NCI-H748 treated with DMSO at 0.1 percent for 48 hours (cell line): ENCODE measurements around the gene ZGPAT.
"Not testable (repeated sequence)": the region's sequence is repeated elsewhere in the genome, so short reads cannot be mapped to it uniquely, and the experiment has no call there.

Source experiments
- DNase-seq: peaks from one replicate; lab custom pipeline; 2025; lab: John Stamatoyannopoulos, UW

ZGPAT gene, protein sequence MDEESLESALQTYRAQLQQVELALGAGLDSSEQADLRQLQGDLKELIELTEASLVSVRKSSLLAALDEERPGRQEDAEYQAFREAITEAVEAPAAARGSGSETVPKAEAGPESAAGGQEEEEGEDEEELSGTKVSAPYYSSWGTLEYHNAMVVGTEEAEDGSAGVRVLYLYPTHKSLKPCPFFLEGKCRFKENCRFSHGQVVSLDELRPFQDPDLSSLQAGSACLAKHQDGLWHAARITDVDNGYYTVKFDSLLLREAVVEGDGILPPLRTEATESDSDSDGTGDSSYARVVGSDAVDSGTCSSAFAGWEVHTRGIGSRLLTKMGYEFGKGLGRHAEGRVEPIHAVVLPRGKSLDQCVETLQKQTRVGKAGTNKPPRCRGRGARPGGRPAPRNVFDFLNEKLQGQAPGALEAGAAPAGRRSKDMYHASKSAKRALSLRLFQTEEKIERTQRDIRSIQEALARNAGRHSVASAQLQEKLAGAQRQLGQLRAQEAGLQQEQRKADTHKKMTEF

GRCh38 chr20:63707558-63708300, at the start of gene ZGPAT, which contains the start of gene ARFRP1:
Gene ZGPAT, plus strand, starts transcription at chr20:63708039. Its CDS starts 542 bp downstream, at chr20:63708581.
Gene ARFRP1, minus strand, starts transcription at chr20:63707976. Its CDS starts 885 bp downstream, at chr20:63707091.
- peak; percentile 13 for DNase-seq

DNA sequence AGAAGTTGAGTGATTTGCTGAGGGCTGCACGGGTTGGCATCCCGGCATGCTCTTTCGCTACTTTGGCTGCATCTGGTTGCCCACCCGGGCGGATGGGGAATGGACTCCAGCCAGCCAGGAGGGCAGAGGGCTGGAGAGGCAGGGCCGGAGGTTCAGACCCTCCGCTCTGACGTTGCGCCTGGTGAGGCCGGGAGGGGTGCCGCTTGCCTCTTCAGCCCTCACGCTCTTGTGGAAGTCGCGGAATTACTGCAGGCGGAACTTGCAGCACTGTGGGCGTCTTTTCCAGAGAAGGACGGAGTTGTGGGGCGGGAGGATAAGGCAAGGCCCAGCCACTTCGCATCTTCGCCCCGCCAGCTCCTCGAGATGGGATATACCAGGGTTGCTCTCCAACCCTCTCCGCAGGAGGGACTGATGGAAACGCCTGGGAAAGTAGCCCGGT, 49.1 kb upstream of the ZGPAT start:
- DNase-seq: no peak

DNA sequence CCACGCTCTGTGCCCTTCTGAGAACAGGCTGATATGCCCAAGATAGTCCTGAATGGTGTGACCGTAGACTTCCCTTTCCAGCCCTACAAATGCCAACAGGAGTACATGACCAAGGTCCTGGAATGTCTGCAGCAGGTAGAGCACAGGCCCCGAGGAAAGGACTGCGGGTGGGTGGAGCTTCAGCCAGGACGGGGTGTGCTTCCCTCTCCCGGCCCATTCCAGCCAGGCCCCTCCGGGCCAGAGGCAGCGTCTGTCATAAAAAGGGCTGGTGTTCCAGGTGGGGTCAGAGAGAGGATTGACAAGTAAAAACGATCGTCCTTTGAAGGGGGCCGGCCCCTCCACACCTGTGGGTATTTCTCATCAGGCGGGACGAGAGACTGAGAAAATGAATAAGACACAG, 48.5 kb upstream of the ZGPAT start:
- no peak for DNase-seq

DNA sequence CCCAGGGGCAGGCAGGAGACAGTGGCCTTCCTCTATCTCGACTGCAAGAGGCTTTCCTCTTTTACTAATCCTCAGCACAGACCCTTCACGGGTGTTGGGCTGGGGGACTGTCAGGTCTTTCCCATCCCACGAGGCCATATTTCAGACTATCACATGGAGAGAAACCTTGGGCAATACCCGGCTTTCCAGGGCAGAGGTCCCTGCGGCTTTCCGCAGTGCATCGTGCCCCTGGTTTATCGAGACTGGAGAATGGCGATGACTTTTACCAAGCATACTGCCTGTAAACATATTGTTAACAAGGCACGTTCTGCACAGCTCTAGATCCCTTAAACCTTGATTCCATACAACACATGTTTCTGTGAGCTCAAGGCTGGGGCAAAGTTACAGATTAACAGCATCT, 47.7 kb upstream of the ZGPAT start:
- DNase-seq: not testable (repeated sequence)

GRCh38 chr20:63660622-63661021, 47.2 kb upstream of the ZGPAT start:
- no peak for DNase-seq

DNA sequence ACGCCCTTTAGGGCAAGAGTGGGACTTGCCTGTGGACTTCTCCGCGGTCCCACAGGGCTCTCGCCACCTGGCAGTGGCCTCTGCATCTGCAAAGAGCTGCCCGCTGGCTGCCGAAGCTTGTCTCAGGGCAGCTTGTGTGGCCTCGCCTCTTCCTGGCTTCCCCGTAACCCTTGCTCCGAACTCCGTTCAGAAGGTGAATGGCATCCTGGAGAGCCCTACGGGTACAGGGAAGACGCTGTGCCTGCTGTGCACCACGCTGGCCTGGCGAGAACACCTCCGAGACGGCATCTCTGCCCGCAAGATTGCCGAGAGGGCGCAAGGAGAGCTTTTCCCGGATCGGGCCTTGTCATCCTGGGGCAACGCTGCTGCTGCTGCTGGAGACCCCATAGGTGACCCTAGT, 46.7 kb upstream of the ZGPAT start:
- no peak for DNase-seq

DNA sequence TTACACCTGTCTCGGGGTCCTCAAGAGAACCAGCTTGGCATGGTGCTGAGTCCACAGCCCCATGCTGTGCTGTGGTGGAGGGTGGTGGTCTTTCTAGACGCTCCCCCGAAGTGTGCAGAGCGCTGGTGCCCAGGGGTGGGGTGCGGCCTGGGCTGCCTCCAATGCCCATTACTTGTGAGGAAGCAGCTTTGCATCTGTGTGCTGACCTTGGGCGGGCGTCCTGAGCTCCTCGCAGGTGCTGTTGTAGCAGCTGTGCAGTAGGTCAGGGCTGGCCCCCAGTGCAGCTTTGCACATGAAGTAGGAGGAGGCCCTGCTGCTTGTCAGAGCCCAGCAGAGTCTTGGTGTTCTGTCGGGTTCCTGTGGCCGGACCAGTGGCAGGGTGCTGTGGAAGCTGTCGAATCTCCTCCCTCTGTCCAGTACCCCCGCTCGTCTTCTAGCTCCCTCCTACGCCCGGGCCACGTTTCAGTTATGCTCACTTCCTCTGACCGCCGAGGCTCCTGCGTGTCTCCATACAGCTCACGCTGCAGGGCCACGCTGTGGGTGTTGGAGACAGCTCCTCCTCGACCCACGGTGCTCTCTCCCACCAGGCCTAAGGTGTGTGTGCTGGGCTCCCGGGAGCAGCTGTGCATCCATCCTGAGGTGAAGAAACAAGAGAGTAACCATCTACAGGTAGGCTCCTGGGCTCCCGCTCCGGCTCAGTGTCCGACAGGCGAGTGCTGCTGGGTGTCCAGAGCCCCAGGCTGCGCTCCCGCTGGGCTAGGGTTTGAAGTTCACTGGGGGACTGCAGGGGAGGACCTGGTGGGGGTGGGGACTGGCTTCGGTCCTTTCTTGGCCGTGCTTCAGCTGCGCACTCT, 45.7 kb upstream of the ZGPAT start:
- no peak for DNase-seq

DNA sequence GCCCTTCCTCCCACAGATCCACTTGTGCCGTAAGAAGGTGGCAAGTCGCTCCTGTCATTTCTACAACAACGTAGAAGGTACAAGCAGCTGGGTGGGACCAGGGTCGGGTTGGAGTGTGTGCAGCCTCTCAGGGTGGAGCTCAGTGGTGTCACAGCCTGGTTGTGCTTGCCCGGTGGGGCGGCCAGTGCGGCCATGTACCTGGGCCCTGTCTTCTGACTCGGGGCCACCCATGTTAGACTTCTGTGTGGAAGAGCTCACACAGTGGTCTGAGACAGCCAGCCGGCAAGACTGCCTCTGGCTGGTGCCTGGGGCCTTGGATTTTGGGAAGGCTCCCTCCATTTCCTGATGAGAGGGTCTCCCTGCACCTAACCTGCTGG, 45.0 kb upstream of the ZGPAT start:
- DNase-seq: no peak

- no peak for DNase-seq
These were observed 44.3 kb upstream of the ZGPAT start for GRCh38 chr20:63663332-63664066.

DNA sequence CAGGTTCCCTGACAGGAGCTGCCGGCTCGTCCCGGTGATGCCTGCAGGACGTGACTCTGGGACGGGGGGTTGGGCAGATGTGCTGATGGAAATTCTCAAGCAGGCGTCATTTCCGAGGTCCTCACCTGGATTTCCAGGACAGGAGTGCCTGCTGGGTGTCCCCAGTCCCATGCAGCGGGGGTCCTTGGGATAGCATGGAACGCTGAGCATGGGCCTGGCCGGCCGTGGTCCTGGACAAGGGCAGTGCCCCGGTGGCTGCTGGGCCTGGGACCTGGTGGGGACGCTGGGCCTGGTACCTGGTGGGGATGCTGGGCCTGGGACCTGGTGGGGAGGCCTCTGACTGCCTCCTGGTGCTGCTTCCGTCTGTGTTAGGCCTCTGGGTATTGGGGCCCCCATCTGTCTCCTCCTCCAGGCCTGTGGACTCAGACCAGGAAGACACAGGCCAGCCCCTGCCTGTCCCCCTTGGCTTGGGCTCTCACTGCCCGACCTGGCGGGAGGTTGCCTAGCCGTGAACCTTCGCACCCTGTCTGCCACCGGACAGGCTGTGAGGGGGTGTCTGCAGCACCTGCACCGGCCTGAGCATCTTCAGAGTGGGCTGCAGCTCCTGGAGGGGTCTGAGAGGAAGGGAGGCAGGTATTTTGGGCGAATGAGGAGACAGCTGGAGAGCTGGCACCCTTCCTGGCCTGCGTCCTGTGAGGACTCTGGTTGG, 43.5 kb upstream of the ZGPAT start:
- DNase-seq: no peak

GRCh38 chr20:63664861-63665594, 42.8 kb upstream of the ZGPAT start:
- DNase-seq: no peak

DNA sequence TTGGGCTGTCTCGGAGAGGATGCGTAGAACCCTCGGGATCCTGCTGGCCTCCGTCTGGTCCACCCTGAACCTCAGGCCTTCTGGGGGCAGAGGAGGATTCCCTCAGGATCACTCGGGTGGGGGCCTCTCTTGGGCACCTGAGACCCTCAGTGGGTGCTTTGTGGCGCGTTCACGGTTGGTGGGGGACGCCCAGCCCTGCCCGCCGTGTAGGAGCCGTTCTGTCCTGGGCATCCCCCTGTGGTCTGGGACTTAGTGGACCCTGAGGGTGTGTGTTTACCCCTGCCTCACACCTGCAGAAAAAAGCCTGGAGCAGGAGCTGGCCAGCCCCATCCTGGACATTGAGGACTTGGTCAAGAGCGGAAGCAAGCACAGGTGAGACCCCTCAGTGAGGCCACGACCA, 42.1 kb upstream of the ZGPAT start:
- DNase-seq: no peak

DNA sequence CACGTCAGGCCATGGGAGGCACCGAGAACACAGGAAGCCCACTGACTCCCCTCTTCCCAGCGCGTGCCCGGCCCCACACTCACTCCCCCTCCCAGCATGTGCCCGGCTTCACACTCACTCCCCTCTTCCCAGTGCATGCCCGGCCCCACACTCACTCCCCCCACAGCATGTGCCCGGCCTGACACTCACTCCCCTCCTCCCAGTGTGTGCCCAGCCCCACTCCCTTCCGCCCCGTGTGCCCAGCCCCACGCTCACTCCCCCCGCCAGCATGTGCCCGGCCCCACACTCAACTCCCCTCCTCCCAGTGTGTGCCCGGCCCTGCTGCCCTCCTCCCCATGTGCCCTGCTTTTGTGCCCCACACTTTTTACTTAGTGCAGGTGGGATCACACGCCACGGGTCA, 40.0 kb upstream of the ZGPAT start:
- DNase-seq: no peak

- DNase-seq: no peak
These were observed 39.5 kb upstream of the ZGPAT start for GRCh38 chr20:63668351-63668750.

DNA sequence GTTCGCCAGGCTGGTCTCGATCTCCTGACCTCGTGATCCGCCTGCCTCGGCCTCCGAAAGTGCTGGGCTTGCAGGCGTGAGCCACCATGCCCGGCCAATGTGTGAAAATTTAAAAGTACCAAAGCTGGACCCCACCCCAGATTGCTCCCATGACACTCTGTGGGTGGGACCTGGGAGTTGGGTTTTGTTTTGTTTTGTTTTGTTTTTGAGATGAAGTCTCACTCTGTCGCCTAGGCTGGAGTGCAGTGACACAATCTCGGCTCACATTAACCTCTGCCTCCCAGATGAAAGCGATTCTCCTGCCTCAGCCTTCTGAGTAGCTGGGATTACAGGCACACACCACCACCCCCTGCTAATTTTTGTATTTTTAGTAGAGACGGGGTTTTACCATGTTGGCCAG, 36.1 kb upstream of the ZGPAT start:
- not testable (repeated sequence) for DNase-seq

DNA sequence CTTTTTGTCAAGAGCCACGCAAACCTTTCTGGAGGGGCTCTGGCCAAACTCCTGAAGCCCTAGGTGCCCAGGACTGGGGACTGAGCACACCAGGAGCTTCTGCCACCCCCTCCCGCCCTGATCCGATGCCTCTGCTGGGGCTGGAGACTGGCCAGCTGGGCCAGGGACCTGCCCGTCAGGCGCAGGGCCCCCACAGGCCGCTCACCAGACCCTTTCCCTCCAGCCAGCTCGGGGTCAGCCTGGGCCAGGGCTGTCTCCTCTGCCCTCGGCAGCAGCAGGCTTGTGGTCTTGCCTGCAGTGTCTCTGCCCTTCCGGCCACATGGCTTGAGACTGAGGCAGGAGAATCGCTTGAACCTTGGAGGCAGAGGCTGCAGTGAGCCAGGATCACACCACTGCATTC, 35.2 kb upstream of the ZGPAT start:
- DNase-seq: no peak

DNA sequence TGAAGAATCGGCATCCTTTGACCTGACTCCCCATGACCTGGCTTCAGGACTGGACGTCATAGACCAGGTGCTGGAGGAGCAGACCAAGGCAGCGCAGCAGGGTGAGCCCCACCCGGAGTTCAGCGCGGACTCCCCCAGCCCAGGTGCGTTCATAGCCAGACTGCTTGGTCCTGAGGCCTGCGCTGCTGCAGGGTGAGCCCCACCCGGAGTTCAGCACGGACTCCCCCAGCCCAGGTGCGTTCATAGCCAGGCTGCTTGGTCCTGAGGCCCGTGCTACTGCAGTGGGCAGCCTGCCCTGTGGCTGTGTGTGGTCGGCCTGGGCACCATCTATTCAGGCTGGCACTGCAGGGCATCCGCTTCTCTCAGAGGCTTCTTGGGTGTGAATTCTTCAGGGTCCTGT, 33.9 kb upstream of the ZGPAT start:
- DNase-seq: no peak

- no peak for DNase-seq
These were observed 32.0 kb upstream of the ZGPAT start for GRCh38 chr20:63675681-63676368.

DNA sequence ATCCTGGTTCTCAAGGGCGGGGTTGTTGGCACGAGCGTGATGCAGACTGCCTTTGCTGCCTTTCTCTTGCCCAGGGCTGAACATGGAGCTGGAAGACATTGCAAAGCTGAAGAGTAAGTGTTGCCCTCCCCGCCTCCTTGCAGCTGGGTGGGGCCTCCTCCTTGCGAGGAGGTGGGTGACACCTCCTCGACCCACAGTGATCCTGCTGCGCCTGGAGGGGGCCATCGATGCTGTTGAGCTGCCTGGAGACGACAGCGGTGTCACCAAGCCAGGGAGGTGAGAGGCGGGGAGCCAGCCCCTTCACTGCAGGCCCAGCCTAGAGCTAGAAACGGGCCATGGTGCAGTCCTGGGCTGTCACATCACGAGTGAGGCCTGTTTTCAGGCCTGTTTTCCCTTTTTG, 29.8 kb upstream of the ZGPAT start:
- DNase-seq: no peak
